HepG2 (cell line): ENCODE results near the gene TMCC2. TPM values are rescaled to one million over a fixed set of nuclear protein-coding genes. Genes with fewer than 3 reads are reported as not detected.
A peak's percentile ranks its signal among the peaks of the same experiment; 100 is the strongest.

ENCODE experiments used
- ARID4A ChIP-seq: sonication (generic); formaldehyde crosslinking; IDR thresholded peaks from 2 replicates; pipeline ENCODE4 v1.5.0; 2020; ENCODE audit warnings: mild to moderate bottlenecking, missing genetic modification reagents, borderline replicate concordance
- HNF1B ChIP-seq: sonication (generic); formaldehyde crosslinking; IDR thresholded peaks from 2 replicates; pipeline ENCODE4 v1.5.1; 2020; ENCODE audit warnings: mild to moderate bottlenecking, moderate library complexity, missing genetic modification reagents
- KIAA2018 ChIP-seq: sonication (generic); formaldehyde crosslinking; IDR thresholded peaks from 2 replicates; pipeline ENCODE4 v1.5.0; 2020; ENCODE audit warnings: mild to moderate bottlenecking, missing genetic modification reagents, borderline replicate concordance
- NCOA2 ChIP-seq: sonication (generic); formaldehyde crosslinking; IDR thresholded peaks from 2 replicates; pipeline ENCODE4 v1.8.0; 2022; ENCODE audit warnings: inconsistent platforms
- NFATC3 ChIP-seq: sonication (generic); formaldehyde crosslinking; IDR thresholded peaks from 2 replicates; pipeline ENCODE4 v1.5.1; 2020; ENCODE audit warnings: mild to moderate bottlenecking, missing genetic modification reagents
- PRPF4 ChIP-seq: fragments of 200-400 bp; formaldehyde crosslinking; IDR thresholded peaks from 2 replicates; pipeline ENCODE4 v1.6.1; 2016; ENCODE audit warnings: low read length, low read depth; ENCODE audit not compliant: poor library complexity, severe bottlenecking
- SIX4 ChIP-seq: sonication (generic); formaldehyde crosslinking; IDR thresholded peaks from 2 replicates; pipeline ENCODE4 v1.4.0; 2020; ENCODE audit warnings: missing genetic modification reagents
- SSRP1 ChIP-seq: IDR thresholded peaks from 2 replicates; pipeline ENCODE4 v1.6.1; 2016; ENCODE audit warnings: control low read depth
- STAT5B ChIP-seq: sonication (generic); formaldehyde crosslinking; IDR thresholded peaks from 2 replicates; pipeline ENCODE4 v1.4.0; 2020; ENCODE audit warnings: missing genetic modification reagents
- THAP8 ChIP-seq: sonication (generic); formaldehyde crosslinking; IDR thresholded peaks from 2 replicates; pipeline ENCODE4 v1.5.1; 2020; ENCODE audit warnings: missing genetic modification reagents, mild to moderate bottlenecking, borderline replicate concordance
- TRIM24 ChIP-seq: sonication (generic); formaldehyde crosslinking; IDR thresholded peaks from 2 replicates; pipeline ENCODE4 v1.8.0; 2022; ENCODE audit warnings: mild to moderate bottlenecking, missing genetic modification reagents
- ZIK1 ChIP-seq: sonication (generic); formaldehyde crosslinking; IDR thresholded peaks from 2 replicates; pipeline ENCODE4 v1.5.0; 2020; ENCODE audit warnings: mild to moderate bottlenecking, low read depth, missing genetic modification reagents, borderline replicate concordance
- ZNF232 ChIP-seq: sonication (generic); formaldehyde crosslinking; IDR thresholded peaks from 2 replicates; pipeline ENCODE4 v1.4.0; 2020; ENCODE audit warnings: missing genetic modification reagents, borderline replicate concordance
- ZNF3 ChIP-seq: IDR thresholded peaks from 2 replicates; pipeline ENCODE4 v1.7.0; 2017; ENCODE audit warnings: inconsistent platforms
- polyA plus RNA-seq, 8 experiments: library from polyadenylated mRNA; depleted of rRNA in 3 of 8; stranded (reverse) in 7 of 8; unstranded in 1 of 8; fragments of >200 nt; fragmentation: Illumina TruSeq in 4 of 8; extraction: Trizol in 4 of 8; gene quantifications; 2 replicates each; pipeline versions ENCODE4 v1.2.1 to v1.2.3, GENCODE V29; 2011 to 2016; ENCODE audit warnings: low read depth in 4 of 8, missing spikeins in 1 of 8, mixed read lengths in 1 of 8; ENCODE audit not compliant: insufficient read depth in 1 of 8
- total RNA-seq, 5 experiments: library from RNA; depleted of rRNA; stranded (reverse); fragments of >200 nt; fragmentation: Illumina TruSeq; extraction: Trizol; gene quantifications; 2 replicates each; pipeline ENCODE4 v1.2.3, GENCODE V29; 2016; ENCODE audit warnings: low read depth in 1 of 5

Gene TMCC2
- total and polyA plus RNA-seq, 2 of the 13 experiments (the other 11 are each of a cell fraction or from before 2014, with no cell fraction given) = 0.12 to 0.24 TPM

- no peak for TF ChIP-seq KIAA2018
- TF ChIP-seq ARID4A (CRISPR knock-in tag) = peak; percentile 66; the same call in 1 of the 2 replicates
- TF ChIP-seq NFATC3 (CRISPR knock-in tag) = no peak
- TF ChIP-seq PRPF4 = peak; percentile 20
- TF ChIP-seq SIX4 (CRISPR knock-in tag) = peak; percentile 53
- no peak for TF ChIP-seq HNF1B
- TF ChIP-seq TRIM24 (CRISPR knock-in tag) = 0 out of 2 replicates have a peak, but pooled peaks have one; percentile 34
- no peak for TF ChIP-seq ZNF232 (CRISPR knock-in tag)
- TF ChIP-seq SSRP1 (CRISPR knock-in tag) = no peak
- TF ChIP-seq NCOA2 (CRISPR knock-in tag) = peak; percentile 56; the same call in 1 of the 2 replicates
- TF ChIP-seq ZNF3 (CRISPR knock-in tag) = no peak
- no peak for TF ChIP-seq THAP8
- TF ChIP-seq STAT5B = no peak
- TF ChIP-seq ZIK1 (CRISPR knock-in tag) = no peak
Measured at GRCh38 chr1:205294175-205294917, 66.6 kb downstream of the TMCC2 start (continued).
